D341Med (cell line): ENCODE measurements around the gene GET4.

Source experiments
- DNase-seq: peaks from one replicate; pipeline ENCODE4 v3.0.0; 2012; ENCODE audit warnings: low spot score

The GET4 gene

DNA sequence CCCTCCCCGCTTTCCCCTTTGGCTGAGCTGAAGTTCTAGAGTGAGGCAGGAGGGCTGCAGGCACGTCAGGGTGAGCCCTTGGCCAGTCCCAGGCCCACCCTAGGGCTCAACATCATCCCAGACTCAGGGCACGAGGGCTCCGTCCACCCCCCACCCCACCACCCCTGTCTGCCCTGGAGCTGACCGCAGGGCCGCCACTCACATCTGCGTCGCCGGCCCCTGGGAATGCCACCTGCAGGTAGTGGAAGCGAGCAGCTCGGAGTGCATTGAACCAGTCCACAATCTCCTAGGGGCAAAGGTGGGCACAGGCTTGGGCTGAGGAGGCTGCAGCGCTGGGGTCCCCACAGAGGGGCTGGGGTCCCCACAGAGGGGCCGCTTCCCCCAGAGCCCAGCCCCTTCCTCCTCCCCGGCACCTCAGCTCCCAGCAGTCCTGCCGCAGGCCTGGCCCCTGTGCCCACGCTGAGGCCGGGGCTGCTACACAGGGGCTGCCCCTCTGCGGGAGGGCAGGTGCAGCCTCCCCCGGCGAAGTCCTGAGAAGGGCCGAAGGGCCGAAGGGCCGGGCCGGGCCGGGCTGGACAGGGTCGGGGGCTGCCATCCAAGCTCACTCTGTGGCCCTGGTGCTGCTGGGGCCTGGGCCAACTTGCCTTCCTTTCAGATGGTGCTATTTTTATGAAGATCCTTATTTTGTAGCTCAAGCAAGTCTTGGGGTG lies 24.1 kb downstream of the GET4 start:
- no peak for DNase-seq

DNA sequence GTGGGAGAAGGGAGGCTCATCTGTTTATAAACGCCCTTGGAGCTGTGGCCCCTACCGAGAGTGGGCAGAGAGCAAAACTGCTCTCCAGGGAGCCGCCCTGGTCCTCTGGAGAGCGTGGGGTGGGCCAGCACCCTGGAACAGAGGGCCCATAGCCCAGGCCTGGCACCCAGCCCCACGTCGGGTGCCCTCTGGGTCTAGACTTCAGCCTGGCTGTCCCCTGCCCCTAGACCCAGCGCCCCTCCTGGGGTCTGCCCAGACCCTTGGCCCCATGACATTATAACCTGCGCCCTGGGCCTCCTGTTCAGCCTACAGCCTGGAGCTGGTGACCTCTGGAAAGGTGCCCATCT lies 24.7 kb downstream of the GET4 start:
- no peak for DNase-seq

DNA sequence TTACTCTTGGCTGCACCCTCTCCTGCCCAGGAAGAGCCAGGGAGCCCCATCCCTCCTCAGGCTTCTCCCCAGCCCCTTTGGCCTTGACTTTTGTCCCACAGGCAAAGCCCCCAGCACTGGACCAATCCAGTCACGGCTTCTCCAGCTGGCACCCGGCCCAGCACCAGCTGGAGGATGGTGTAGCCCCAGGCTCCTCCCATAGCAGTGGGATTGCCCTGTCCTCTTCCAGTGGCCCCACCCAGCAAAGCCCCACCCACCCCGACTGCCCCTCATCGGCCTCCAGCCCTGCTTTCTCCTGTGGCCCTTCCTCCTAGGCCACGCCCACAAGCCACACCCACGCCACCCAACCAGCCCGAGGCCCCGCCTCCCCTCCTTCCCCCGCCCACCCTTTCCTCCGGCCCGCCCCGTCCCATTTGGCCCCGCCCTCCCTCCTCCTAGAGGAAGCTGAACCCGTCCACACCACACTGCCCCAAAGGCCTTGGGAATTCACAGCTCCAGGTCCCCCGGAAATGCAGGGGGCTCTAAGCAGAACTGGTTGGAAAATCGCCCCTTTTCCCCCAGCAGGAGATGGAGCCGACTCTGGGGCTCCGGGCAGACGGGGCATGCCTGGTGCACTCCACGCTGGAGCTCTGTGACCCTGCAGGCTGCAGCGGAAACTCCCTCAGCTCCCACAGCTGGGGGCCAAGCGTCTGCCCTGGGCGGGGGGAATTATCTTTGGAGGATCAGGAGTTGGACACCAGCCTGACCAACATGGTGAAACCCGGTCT lies 25.2 kb downstream of the GET4 start:
- DNase-seq: peak; percentile 99

DNA sequence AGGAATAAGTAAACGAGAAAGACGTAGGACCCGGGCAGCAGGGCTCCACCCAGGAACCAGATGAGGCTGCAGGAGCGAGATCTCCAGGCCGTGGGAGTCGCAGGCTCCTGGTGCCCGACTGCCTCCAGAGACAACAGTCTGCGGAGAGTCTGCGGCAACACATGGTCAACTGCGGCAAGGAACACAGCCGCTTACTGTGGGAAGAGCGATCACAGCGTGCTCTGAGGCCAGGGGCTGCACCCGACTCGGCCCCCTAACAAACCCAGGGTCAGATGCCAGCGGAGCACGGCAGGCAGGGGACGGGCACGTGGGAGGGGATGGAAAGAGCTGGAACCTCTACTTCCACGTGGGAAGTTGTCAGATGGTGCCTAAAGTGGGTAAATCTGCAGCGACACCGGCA lies 26.6 kb downstream of the GET4 start:
- no peak for DNase-seq

- no peak for DNase-seq
Observed at GRCh38 chr7:903921-904755, 27.8 kb downstream of the GET4 start.

- DNase-seq: no peak
Observed at GRCh38 chr7:904847-905246, 28.5 kb downstream of the GET4 start.

GRCh38 chr7:906776-907157 lies 30.4 kb downstream of the GET4 start:
- DNase-seq: no peak

- DNase-seq: no peak
Observed at GRCh38 chr7:907158-907980, 31.0 kb downstream of the GET4 start.

DNA sequence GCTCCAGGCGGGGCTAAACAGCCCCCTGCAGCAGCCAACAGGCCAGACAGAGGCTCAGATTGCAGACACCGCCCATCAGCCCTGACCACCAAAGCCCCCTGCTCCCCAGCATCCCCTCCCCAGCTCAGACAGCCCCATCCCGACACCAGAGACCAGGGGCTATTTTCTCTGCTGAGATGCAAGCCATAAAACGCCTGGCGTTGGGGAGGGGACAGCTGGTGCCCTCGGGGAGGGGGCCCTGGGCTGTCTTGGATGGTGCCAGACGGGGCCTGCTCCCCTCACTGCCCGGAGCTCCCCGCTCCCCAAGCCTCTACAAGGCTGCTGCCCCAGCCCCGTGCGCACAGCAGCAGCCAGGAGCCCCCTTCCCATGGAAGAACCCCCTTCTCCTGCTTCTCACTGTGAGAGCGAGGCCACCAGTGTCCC lies 31.8 kb downstream of the GET4 start:
- DNase-seq: no peak

- DNase-seq: peak; percentile 94
Observed at GRCh38 chr7:908591-909357, 32.4 kb downstream of the GET4 start.

GRCh38 chr7:909358-910329 lies 33.3 kb downstream of the GET4 start:
- peak; percentile 68 for DNase-seq

DNA sequence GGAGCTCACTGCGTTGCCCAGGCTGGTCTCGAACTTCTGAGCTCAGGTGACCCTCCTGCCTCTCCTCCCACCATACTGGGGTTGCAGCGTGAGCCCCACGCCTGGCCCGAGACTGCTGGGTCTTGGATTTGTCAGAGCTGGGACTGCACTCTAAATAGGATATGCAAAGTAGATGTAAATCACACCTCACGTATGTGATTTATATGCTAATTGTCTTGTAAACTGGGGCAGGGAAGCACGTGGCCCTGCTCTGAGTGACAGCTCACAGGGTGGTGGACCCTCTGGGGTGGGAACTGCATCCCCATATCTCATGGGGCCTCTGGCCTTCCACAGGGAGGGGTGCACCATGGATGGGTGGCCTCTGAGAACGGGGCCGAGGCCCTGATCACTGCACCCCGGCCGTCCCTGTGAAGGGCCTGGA lies 34.1 kb downstream of the GET4 start:
- DNase-seq: no peak

DNA sequence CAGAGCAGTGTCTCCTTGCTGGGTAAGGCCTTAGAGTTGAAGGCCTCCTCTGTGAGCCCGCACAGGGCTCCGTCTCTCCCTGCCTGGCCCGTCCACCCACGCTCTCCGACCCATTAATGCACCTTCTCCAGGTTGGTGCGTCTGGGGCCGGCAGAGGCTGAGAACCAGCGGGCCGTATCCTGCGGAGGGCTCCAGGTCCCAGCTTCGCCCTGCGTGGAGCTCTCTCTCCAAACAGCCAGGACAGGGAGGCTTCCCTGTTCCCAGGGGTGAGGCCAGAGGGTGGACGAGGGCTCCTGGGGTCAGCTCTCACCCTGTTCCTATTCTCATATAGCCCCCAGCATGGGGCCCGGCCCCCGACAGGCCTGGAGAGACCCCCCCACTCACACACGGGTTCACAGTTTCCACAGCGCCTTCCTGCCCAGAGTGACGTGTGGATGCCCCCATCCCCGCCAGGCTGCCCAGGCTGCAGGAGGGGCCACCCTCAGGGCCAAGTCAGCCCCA lies 34.6 kb downstream of the GET4 start:
- DNase-seq: no peak

DNA sequence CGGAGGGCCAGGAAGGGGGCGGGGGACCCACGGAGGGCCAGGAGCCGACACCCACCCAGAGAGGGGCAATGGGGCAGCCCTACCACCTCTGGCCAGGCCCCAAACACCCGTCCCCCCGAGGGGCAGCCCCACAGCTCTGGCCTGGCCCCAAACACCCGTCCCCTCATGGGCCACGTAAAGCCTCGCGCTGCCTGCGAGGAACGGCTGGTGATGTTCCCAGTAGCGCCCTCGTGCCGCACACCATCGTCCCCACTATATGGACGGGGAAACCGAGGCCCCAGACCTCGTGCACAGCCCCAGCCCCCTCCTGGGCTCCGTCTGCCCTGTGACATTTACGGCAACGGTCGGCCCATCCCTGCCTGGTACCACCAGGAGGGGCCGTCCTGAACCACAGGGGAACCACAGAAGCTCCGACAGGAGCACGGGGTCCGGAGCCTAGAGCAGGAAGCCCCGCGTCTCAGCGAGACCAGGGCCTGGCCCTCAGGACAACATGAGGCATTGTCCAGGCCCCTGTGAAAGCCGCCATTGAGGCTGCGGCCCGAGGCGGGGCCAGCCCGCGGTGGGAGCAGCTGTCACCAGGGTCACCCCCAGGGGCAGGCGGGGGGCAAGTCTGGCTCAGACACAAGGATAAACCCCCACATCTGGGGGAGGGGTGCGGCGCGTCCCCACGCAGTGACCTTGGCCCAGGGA lies 35.6 kb downstream of the GET4 start:
- no peak for DNase-seq

- no peak for DNase-seq
Observed at GRCh38 chr7:913736-914520, 37.6 kb downstream of the GET4 start.

DNA sequence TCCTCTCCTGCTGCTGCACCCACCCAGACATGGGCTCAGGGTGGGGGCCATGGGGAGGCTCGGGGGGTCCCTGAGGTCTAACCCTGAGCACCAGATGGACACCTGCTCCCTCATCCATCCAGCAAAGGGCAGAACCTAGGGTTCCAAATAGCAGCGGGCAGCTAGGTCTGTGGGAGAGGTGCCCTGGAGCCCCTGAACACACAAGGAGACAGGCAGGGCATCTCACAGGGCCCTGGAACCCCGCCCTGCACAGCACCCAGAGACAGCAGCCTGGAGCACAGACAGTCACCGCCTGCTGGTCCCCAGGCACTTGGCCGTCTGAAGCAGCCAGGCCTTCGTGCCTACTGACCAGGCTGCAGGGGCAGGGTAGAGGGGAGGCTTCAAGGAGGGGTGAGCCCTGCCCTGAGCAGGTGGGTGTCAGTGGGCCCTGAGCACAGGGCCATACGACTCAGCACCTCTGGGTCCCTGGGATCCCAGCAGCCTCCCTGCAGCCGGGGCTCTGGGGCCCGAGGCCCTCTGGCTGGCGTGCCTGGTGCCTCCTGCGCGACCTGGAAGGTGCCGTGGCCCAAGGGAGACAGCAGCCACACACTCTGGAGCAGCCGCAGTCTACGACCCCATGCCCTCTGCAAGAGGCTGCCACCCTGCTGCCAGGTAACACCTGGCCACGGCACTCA lies 38.3 kb downstream of the GET4 start:
- DNase-seq: no peak

- peak; percentile 74 for DNase-seq
Observed at GRCh38 chr7:915291-916218, 39.2 kb downstream of the GET4 start.
